GM19463 (cell line): ENCODE measurements around the gene PDZRN3.

Experiments
- ATAC-seq: cut with Tn5 transposase; IDR thresholded peaks from one replicate; pipeline ENCODE4 v1.9.1; 2021; ENCODE audit warnings: mild to moderate bottlenecking, moderate library complexity; ENCODE audit not compliant: unreplicated experiment

PDZRN3 gene

DNA sequence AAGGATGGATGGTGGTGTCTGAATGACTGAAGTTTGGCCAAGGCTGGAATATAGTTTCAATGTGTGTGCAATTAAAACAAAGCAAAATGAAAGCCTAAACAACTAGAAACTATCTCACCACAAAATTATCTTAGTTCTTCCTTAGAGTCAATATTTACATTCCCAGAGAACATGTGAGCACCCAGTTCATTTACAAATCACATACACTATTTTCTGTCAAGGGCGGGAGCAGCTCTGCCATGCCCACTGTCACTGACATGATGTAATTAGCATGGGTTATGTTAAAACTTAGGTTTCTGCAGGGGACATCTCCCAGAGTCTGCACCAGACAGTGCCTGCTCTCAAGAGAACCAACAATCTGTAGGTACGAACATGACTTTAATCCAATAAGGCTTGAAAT is 65.0 kb downstream of the PDZRN3 start:
- no peak for ATAC-seq

GRCh38 chr3:73558727-73559075 is 66.0 kb downstream of the PDZRN3 start:
- no peak for ATAC-seq

DNA sequence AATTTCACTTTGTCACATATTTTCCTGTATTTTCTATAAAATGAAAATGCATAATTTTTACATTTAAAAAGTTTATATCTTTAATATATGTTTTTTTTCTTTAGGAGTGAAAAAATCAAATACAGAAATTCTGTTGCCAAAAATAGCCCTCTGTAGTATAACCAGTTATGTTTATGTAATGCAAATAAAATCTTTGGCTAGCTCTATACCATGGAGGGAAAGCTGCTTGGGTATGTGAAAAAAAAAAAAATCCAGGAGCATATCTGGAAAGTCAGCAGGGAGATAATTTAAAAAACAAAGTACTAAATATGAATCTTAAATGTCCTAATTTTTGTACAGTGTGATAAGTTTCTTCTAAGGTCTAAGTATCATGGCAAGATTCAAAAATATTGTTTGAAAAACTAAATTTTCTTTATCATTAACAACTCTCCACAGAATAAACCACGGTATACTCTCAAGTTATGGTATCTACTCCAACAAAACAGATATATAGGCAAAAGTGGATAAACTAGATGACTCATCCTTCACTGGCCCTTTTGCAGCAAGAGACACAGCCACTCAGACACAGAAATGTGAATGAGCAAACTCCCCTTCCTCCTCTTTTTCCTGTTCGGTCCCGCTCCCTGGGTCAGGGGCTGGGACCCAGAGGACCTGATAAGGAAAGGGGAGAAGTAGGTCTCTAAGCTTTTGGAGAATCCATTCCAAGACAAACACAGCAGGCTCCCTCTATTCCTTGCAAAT is 66.6 kb downstream of the PDZRN3 start:
- ATAC-seq: no peak

DNA sequence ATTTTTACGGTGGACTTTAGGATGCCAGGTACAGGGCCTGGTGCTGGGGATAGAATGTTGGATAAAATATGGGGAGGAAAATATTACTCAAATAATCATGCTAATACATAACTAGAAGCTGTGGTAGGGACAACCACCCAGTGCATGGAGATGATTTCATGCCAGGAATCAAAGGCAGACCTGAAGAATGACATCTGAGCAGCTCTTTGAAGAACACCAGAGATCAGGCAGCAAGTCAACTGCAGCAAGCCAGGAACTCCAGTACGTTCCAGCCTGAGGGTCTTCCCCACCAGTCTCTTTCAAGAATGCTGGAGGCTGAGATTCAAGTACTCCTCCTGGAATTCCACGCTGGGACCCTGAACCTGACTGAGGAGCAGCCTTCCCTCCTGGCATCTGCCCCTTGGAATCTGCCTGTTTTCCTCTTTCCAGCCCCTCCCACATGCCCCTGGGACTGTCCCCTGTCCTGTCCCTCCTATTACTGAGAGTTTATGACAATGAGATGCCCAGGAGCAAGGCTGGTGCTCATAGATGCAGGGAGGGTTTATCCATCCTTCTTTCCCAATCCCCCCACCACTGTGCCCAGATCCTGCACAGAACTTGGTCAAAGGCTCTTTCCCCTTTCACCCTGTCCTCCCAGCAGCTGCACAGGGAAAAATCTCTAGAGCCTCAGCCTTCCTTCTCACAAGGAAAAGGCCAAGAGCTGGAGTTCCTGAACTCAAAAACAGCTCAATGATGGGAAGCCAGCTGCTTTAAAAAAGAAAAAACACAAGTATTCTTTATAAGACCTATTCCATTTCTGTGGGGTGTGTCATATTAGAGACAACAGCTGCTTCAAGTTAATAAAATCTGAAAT is 68.0 kb downstream of the PDZRN3 start:
- ATAC-seq: no peak

- no peak for ATAC-seq
Observed at GRCh38 chr3:73555076-73555475, 69.7 kb downstream of the PDZRN3 start.

DNA sequence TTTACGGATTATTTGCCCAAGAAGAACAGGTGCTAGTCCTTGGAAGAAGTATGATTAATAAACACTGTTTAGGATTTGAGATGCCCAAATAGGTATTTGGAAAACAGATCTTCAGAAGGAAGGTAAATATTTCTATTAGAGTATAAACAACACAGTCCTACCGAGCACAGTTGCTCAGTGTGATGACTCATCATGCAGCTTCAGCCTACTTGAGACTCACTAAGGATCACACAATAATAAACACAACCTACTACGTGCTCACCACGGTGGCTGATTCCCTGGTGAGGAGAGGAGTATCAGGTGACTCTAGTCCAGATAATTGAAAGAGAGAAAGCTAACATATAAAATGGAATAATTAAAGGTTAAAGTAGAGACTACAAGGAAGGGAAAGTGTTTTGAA is 72.0 kb downstream of the PDZRN3 start:
- no peak for ATAC-seq

DNA sequence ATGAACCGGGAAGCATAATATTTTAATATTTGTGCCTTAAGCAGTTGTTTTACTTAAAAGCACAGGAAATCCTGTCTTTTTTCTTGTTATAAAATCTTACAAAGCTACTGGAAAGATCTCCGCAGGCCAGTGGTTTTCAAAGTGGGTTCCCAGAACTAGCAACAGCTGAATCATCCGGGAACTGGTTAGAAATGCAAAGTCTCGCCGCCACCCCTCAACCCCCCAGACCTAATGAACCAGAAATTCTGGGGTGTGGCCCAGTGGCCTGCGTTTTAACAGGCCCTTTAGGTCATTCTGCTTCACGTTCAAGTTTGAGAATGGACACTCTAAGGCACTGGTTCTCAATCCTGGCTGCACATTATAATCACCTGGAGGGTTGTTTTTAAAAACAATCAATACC is 74.7 kb downstream of the PDZRN3 start:
- ATAC-seq: no peak

DNA sequence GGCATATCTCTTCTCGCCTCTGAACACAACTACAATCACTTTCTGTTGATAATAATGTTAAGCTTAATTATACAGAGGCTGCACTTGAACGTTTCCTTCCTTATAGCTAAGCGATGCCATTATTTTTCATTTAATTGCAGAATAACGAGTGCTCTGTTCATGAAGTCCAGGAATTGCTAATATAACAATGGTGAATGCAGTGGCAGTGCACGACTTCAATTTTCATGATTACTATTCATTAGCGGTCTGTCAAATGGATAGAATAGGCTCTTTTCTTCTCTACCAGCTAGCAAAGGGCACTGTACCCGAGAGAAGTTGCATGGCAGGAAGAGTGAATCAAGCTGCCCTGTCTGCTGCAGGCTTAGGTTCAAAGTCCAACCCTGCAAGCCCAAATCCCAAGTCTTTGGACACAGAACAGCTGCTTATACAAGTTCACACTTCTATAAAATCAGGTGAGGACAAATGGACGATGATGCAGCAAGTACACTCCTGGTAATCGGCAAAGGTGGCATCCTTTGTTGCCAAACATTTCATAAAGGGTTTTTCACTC is 75.6 kb downstream of the PDZRN3 start:
- no peak for ATAC-seq

DNA sequence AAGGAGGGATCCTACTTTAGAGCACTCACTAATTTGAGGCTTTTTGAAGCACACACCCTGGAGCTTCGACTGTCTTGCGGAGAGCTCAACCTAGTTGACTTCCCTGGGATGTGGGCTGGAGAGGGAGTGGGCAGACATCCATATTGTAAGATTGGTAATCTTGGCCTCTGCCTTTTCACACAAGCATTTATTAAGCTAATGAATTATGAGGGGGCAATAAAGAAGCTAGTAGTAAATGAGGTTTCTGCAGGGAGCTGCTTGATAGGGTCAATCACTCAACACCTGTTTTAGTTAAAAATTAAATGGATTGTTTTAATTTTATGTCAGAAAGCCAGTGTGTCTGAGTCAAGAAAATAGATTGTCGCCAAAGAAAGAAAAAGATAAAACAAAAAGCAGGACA is 76.3 kb downstream of the PDZRN3 start:
- no peak for ATAC-seq

DNA sequence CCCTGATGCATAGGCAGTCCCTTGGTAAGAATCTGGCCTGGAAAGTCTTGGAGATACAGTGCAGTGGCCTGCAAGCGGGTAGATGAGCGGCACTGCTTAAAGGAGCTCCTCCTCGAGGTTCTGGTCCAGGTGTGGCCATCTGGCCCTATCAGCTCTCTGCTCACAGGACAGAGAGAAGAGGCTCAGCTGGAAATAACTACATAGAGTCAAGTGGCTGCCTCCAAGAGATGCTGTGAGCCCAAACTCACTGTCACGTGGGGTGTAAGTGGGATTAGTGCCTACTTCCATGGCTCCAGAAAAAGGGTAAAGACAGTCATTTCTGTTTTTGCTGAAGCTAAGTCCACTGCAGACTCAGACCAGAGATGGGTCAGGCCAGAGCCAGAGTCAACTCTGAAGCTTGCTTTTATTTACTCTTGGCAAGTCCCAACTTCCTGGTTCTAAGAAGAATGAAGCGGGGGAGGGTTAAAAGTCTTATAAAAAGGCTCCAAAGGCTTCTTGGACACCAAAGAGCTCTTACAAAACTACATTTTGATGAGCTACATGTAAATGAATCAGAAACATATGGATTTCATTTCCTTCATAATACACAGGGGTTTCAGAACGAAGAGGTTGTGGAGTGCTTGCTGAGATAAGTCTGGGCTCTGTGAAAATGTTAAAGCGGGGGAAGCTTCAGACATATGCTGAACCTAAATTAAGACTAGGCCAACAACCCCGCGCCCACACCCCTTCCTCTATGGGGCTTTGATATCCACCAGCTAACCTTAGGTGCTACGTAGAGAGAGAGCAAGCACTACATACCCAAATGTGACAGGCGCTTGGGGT is 77.1 kb downstream of the PDZRN3 start:
- no peak for ATAC-seq

DNA sequence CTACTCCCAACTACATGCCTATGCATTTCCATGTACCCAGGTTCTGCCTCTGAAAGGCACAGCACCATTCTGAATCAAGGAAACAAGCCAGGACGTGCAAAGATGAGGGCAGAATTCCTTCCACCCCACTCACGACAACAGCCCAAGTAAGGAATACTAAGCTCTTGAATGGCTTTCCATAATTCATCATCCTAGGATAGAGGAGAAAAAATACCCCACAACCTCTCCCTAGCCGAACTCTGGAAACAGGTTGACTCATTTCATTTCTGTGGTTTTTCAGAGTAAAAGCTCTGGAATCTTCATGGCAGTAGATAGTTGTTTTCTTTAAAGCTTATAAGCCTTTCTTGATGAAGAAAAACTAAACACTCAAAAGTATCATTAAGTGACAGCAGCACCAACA is 77.8 kb downstream of the PDZRN3 start:
- no peak for ATAC-seq

DNA sequence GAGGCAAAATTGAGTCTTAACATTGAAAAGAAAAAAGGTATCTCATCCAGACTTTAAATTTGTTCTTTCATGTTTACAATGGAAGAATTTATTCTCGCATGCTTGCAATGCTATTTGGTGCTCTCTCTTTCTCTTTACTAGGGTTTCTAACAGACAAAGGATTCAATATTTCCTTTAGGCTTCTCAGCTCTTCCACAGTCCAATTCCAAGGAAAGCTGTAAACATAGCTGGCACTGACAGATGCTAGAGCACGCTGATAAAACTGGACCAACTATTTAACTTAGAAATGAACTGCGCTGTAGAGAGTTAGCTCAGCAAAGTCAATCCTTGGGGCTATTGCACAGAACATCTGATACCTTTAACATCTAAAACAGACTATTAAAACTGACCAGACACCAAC is 81.3 kb downstream of the PDZRN3 start:
- ATAC-seq: no peak

GRCh38 chr3:73542136-73542535 is 82.6 kb downstream of the PDZRN3 start:
- no peak for ATAC-seq

GRCh38 chr3:73540969-73541740 is 83.6 kb downstream of the PDZRN3 start:
- ATAC-seq: no peak

DNA sequence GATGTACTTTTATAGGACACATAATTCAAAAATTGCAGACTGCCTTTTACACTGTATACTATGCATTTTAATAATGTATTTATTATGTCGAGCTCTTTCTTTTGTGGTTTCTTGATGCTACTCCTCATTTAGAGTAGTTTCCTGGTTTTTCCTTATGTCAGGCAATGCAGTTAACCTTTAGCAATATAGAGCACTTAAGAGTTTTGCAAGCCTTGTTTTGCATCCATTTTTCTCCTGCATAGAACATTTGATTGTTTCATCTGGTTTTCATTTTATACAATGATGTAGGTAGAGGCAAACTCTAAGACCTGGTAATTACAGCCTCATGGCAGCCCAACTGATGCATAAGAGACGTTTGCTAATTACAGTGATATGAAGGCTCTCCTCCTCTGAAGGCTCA is 86.3 kb downstream of the PDZRN3 start:
- no peak for ATAC-seq

DNA sequence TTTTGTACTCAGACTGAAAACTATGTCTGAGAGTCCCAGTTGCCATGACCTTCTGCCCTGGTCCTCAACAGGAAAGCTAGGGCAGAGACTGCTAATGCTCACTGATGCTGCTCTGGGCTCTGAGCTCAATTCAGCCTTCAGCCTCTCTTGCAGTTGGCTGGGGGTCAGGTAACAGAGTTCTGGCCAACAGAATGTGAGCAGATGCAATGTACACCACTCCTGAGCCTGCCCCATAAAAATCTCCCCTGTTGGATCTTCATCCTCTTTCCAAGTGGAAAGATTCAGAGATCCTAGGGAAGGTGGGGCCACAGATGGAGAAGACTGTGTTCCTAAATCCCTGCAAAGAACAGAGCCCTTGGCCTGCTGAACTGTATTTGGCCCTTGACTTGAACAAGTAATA is 87.8 kb downstream of the PDZRN3 start:
- ATAC-seq: no peak

DNA sequence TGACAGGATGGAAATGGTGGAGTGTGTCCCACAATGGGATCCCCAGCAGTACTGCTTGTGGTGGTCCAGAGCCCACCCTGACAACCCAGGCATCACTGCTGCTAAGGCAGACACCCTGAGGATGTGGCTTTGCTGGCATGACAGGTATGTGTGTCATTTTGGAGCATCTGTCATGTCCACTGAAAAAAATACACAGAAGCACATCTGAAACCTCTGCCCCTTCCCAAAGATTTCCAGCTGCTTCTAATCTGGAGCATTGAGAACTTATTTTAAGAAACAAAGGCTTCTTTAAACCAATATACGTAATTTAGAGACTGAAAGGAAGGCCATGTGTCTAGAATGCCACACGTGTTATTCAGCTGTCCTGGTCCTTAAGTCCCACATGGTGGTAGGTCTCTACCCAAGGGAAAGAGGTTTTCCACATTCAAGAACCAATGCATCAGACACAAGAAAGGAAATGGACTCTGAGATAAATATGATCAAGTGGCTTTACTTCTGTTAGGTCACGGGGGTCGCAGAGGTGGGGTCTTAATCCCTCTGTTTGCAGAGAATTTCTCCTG is 88.3 kb downstream of the PDZRN3 start:
- ATAC-seq: no peak

DNA sequence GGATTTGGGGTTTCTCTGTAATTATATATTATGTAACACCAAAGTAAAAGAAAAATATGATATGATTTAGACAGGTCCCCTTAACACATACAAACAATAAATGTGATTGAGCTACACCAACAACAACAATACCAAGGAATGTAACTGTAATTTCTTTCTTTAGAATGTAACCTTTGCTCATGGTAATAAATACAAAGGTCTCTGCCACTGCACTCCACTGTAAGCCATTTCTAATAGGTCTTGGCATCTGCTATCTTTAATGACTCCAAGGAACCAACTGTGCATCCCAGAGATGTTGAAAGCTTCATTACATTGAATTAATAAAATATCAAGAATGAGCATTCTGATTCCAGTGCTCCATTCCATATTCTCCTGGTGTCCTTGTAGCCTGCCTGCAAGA is 88.8 kb downstream of the PDZRN3 start:
- ATAC-seq: no peak

- no peak for ATAC-seq
Observed at GRCh38 chr3:73535137-73535536, 89.6 kb downstream of the PDZRN3 start.

GRCh38 chr3:73530022-73530396 is 94.7 kb downstream of the PDZRN3 start:
- ATAC-seq: no peak
